Loucy (cell line): ENCODE results near the gene LRRTM4.
"Not testable (repeated sequence)": the region's sequence is repeated elsewhere in the genome, so short reads cannot be mapped to it uniquely, and the experiment has no call there.

ENCODE experiments used
- H2AFZ ChIP-seq: fragments of 200-600 bp; sonication (generic); 2 replicates; pipeline ENCODE4 v1.6.0; 2016; ENCODE audit warnings: antibody characterized with exemption, mild to moderate bottlenecking, low read length, moderate library complexity
- H3F3A ChIP-seq: fragments of 200-600 bp; 2 replicates; pipeline ENCODE4 v1.6.0; 2016; ENCODE audit warnings: antibody characterized with exemption, low read depth, mild to moderate bottlenecking
- H3K27me3 ChIP-seq: fragments of 200-600 bp; sonication (generic); 2 replicates; pipeline ENCODE4 v1.6.1; 2014; ENCODE audit warnings: low read length, mild to moderate bottlenecking; ENCODE audit not compliant: insufficient read depth, poor library complexity, severe bottlenecking
- H3K36me3 ChIP-seq: fragments of 200-600 bp; sonication (generic); 2 replicates; pipeline ENCODE4 v1.6.1; 2016; ENCODE audit warnings: low read length; ENCODE audit not compliant: insufficient read depth
- H3K4me1 ChIP-seq: fragments of 200-600 bp; sonication (generic); 2 replicates; pipeline ENCODE4 v1.5.1; 2014; ENCODE audit warnings: low read length, mild to moderate bottlenecking; ENCODE audit not compliant: insufficient read depth, poor library complexity, severe bottlenecking
- H3K4me2 ChIP-seq: fragments of 200-600 bp; sonication (generic); 2 replicates; pipeline ENCODE4 v1.6.0; 2014; ENCODE audit warnings: antibody characterized with exemption, low read length, low read depth, mild to moderate bottlenecking; ENCODE audit not compliant: poor library complexity, severe bottlenecking
- H3K4me3 ChIP-seq: fragments of 200-600 bp; sonication (generic); 2 replicates; pipeline ENCODE4 v1.5.1; 2014; ENCODE audit warnings: low read length, mild to moderate bottlenecking, mixed read lengths; ENCODE audit not compliant: poor library complexity, severe bottlenecking
- H3K79me2 ChIP-seq: fragments of 200-600 bp; sonication (generic); 2 replicates; pipeline ENCODE4 v1.6.1; 2014; ENCODE audit warnings: low read length; ENCODE audit not compliant: insufficient read depth
- H3K9ac ChIP-seq: fragments of 200-600 bp; sonication (generic); 2 replicates; pipeline ENCODE4 v1.6.0; 2014; ENCODE audit warnings: mild to moderate bottlenecking, low read depth, low read length, moderate library complexity; ENCODE audit not compliant: poor library complexity, severe bottlenecking
- H3K9me2 ChIP-seq: fragments of 200-600 bp; sonication (generic); replicated peaks from 2 replicates; pipeline ENCODE4 v1.6.1; 2016; ENCODE audit warnings: low read depth, low read length, mixed read lengths
- H3K9me3 ChIP-seq: fragments of 200-600 bp; sonication (generic); 2 replicates; pipeline ENCODE4 v1.6.1; 2014; ENCODE audit warnings: mild to moderate bottlenecking, antibody characterized with exemption, low read length, low read depth; ENCODE audit not compliant: insufficient read depth
- H4K20me1 ChIP-seq: fragments of 200-600 bp; sonication (generic); 2 replicates; pipeline ENCODE4 v1.6.0; 2014; ENCODE audit warnings: antibody characterized with exemption, low read length, mild to moderate bottlenecking; ENCODE audit not compliant: insufficient read depth, poor library complexity, severe bottlenecking
- EZH2phosphoT487 ChIP-seq: fragments of 200-600 bp; IDR thresholded peaks from 2 replicates; pipeline ENCODE4 v1.6.1; 2018; ENCODE audit warnings: antibody characterized with exemption, mild to moderate bottlenecking, moderate library complexity, borderline replicate concordance
- TF ChIP-seq, protein P1 (sequence below): fragments of 200-600 bp; sonication (generic); conservative IDR thresholded peaks from 2 replicates; pipeline ENCODE4 v1.5.1; 2014; ENCODE audit warnings: mild to moderate bottlenecking, antibody characterized with exemption, low read length

LRRTM4 gene

DNA sequence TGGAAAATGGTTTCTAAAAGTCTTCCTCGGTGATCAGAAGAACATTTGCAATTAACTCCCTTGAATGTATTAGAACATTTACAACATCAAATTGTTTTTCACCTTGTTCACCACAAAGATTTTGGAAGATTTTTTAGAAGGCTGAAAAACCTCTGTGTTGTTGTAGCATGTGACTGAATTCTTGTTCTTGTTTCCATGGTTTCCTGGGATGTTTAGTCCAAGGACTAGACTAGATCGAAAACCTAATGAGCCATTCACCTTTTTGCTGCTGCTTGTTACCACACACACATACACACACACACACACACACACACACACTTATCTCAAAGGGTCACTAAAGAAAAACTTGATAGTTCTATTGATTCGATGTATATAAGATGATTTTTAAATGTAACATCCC, 380.0 kb downstream of the LRRTM4 start:
- Histone ChIP-seq H3K79me2 (no peaks in the 10 kb centered on the region), H3K27me3 (no peaks in the 10 kb centered on the region), H3K4me2 (no peak overlapping the region), H2AFZ (no peak overlapping the region), H3F3A (no peaks in the 10 kb centered on the region), H3K4me1 (no peaks in the 10 kb centered on the region), H3K36me3 (no peaks in the 10 kb centered on the region), H3K9me2 (no peaks in the 10 kb centered on the region), H3K9me3 (no peaks in the 10 kb centered on the region), H3K4me3 (no peak overlapping the region), H3K9ac (no peak overlapping the region), H4K20me1 (no peaks in the 10 kb centered on the region)
- TF ChIP-seq, protein P1, sequence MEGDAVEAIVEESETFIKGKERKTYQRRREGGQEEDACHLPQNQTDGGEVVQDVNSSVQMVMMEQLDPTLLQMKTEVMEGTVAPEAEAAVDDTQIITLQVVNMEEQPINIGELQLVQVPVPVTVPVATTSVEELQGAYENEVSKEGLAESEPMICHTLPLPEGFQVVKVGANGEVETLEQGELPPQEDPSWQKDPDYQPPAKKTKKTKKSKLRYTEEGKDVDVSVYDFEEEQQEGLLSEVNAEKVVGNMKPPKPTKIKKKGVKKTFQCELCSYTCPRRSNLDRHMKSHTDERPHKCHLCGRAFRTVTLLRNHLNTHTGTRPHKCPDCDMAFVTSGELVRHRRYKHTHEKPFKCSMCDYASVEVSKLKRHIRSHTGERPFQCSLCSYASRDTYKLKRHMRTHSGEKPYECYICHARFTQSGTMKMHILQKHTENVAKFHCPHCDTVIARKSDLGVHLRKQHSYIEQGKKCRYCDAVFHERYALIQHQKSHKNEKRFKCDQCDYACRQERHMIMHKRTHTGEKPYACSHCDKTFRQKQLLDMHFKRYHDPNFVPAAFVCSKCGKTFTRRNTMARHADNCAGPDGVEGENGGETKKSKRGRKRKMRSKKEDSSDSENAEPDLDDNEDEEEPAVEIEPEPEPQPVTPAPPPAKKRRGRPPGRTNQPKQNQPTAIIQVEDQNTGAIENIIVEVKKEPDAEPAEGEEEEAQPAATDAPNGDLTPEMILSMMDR, result no peak
- TF ChIP-seq EZH2phosphoT487, result no peak

DNA sequence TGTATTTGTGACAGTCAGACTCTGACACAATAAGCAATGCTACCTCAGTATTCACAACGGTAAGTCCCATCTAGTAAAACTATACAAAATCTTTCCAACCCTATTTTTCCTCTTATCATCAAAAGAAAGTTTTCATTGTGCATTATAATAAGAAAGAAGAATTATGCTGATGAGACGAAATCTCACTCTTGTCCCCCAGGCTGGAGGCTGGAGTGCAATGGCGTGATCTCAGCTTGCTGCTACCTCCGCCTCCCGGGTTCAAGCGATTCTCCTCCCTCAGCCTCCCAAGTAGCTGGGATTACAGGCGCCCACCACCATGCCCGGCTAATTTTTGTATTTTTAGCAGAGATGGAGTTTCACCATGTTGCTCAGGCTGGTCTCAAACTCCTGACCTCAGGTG, 393.7 kb downstream of the LRRTM4 start:
- H3K36me3 ChIP-seq, H3F3A ChIP-seq, H3K9me2 ChIP-seq, H2AFZ ChIP-seq, H3K9ac ChIP-seq, H3K4me3 ChIP-seq, H3K4me2 ChIP-seq, H4K20me1 ChIP-seq, H3K27me3 ChIP-seq, H3K79me2 ChIP-seq, H3K4me1 ChIP-seq, H3K9me3 ChIP-seq: not testable (repeated sequence)

DNA sequence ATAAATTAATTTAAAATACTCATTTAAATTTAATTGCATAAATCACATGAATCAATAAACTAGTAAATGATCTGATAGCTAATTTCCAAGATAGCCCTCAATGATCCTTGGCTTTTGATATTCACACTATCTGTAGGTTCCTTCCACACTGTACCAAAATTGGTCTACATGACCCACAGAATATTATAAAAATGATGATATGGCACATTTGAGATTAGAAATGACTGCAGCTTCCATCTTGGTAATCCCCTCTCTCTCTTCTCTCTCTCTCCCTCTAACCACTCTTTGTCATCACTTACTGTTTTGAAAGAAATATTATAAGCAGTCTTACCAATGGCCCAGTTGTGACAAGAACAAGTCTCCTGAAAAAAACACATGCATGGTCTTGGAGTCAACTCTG, 394.8 kb downstream of the LRRTM4 start:
- Histone ChIP-seq H3K4me1 (no peaks in the 10 kb centered on the region), H3F3A (no peaks in the 10 kb centered on the region), H3K9me3 (no peaks in the 10 kb centered on the region), H3K27me3 (no peaks in the 10 kb centered on the region), H3K9ac (no peak overlapping the region), H2AFZ (no peak overlapping the region), H3K79me2 (no peaks in the 10 kb centered on the region), H3K9me2 (no peaks in the 10 kb centered on the region), H3K36me3 (no peaks in the 10 kb centered on the region), H4K20me1 (no peaks in the 10 kb centered on the region), H3K4me2 (no peak overlapping the region), H3K4me3 (no peak overlapping the region)
- TF ChIP-seq, protein P1, result no peak
- no peak for TF ChIP-seq EZH2phosphoT487

DNA sequence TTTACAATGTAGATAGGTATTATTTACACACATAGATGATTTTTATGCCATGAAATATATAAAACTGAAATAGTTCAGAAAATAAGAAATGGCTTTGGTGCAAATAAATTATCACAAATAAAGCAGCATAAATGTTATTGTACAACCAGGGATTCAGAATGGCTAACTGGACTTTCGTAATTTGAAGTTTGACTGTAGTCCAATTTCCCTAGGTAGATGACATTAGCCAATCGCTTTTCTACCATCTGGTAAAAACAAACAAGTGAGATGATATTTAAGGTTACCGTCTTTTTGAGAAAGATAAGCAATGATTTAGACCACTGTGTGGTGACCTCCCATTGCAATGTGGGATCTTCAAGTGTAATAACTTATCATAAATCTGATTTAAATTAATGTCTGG, 400.7 kb downstream of the LRRTM4 start:
- Histone ChIP-seq H3K79me2 (no peaks in the 10 kb centered on the region), H3K4me1 (no peaks in the 10 kb centered on the region), H3K4me2 (no peak overlapping the region), H3K9me2 (no peaks in the 10 kb centered on the region), H4K20me1 (no peaks in the 10 kb centered on the region), H3K9ac (no peak overlapping the region), H3F3A (no peaks in the 10 kb centered on the region), H3K4me3 (no peak overlapping the region), H3K36me3 (no peaks in the 10 kb centered on the region), H3K9me3 (no peaks in the 10 kb centered on the region), H3K27me3 (no peaks in the 10 kb centered on the region), H2AFZ (no peak overlapping the region)
- TF ChIP-seq, protein P1, result no peak
- no peak for TF ChIP-seq EZH2phosphoT487
